ENCODE results near the gene TOX3. TPM values are rescaled to one million over a fixed set of nuclear protein-coding genes. Genes with fewer than 3 reads are reported as not detected.
A peak's percentile ranks its signal among the peaks of the same experiment; 100 is the strongest.

The TOX3 gene
- total and polyA plus RNA-seq, 4 donors, result 1.3 to 3.5 (median 2.4) TPM

- no peak for TF ChIP-seq ATF3 (IDR thresholded peaks at IDR 0.05)
- TF ChIP-seq GABPA (IDR thresholded peaks at IDR 0.05 in 1 of 2, conservative IDR thresholded peaks at IDR 0.05 in 1 of 2), result no peak
- TF ChIP-seq NR2F2 (IDR thresholded peaks at IDR 0.05), result no peak
- TF ChIP-seq FOXA1 (IDR thresholded peaks at IDR 0.05), result no peak
- no peak for TF ChIP-seq RXRA (IDR thresholded peaks at IDR 0.05)
- TF ChIP-seq HNF4A (conservative IDR thresholded peaks at IDR 0.05), result no peak
- TF ChIP-seq JUND (IDR thresholded peaks at IDR 0.05), result no peak
- TF ChIP-seq HNF4G (IDR thresholded peaks at IDR 0.05), result no peak
These were observed 33.5 kb upstream of the TOX3 start (continued) for GRCh38 chr16:52580488-52580887.

DNA sequence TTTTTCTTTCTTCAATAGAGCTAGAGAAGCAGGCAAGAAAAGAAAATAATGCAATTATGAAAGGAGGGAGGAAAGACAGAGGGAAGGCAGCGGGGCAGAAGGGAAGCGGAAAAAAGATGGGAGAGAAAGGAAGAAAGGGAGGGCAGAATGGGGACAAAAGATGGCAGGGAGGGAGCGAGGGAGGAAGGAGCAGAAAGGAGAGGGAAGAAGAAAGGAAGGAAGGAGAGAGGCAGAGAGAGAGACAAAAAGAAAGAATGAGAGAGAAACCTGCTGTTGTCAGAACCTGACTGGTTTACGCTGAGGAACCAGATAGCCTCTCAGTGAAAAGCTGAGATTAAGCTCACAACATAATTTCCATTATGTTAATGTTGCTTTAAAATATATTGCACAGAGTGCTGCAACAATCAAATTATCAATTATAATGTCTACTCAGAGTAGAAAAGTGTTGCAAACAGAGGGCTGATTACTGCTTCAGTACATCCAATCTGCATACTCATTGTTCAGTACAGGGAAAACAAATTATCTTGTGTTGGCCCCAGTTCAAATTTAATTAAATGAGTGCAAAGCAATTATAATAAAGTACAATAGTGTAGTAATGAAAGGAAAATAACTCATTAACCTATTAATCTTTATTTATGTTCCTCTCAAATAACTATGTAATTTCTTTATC is 32.0 kb upstream of the TOX3 start:
- H3K9ac ChIP-seq (ENCODE audit: low read depth in 1 of 2, low read length in 2 of 2), result no peak overlapping the region
- no peaks in the 10 kb centered on the region for H3K36me3 ChIP-seq (ENCODE audit: control insufficient read depth in 4 of 4, insufficient read depth in 3 of 4, low read depth in 1 of 4, low read length in 3 of 4)
- H3K4me3 ChIP-seq (ENCODE audit: low read depth in 1 of 3, low read length in 3 of 3), result no peak overlapping the region
- TF ChIP-seq TAF1 (conservative IDR thresholded peaks at IDR 0.05), result no peak
- TF ChIP-seq NR2F2 (IDR thresholded peaks at IDR 0.05), result no peak
- no peak for TF ChIP-seq RXRA (IDR thresholded peaks at IDR 0.05)
- TF ChIP-seq HNF4A (conservative IDR thresholded peaks at IDR 0.05), result no peak
- TF ChIP-seq HNF4G (IDR thresholded peaks at IDR 0.05), result no peak
- no peak for TF ChIP-seq SP1 (IDR thresholded peaks at IDR 0.05)
- TF ChIP-seq ZBTB33 (IDR thresholded peaks at IDR 0.05), result no peak
- TF ChIP-seq, protein P1, sequence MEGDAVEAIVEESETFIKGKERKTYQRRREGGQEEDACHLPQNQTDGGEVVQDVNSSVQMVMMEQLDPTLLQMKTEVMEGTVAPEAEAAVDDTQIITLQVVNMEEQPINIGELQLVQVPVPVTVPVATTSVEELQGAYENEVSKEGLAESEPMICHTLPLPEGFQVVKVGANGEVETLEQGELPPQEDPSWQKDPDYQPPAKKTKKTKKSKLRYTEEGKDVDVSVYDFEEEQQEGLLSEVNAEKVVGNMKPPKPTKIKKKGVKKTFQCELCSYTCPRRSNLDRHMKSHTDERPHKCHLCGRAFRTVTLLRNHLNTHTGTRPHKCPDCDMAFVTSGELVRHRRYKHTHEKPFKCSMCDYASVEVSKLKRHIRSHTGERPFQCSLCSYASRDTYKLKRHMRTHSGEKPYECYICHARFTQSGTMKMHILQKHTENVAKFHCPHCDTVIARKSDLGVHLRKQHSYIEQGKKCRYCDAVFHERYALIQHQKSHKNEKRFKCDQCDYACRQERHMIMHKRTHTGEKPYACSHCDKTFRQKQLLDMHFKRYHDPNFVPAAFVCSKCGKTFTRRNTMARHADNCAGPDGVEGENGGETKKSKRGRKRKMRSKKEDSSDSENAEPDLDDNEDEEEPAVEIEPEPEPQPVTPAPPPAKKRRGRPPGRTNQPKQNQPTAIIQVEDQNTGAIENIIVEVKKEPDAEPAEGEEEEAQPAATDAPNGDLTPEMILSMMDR (IDR thresholded peaks at IDR 0.05; ENCODE audit: low read depth, low read length, missing input control), result no peak
- no peak for TF ChIP-seq YY1 (IDR thresholded peaks at IDR 0.05)
- no peak for TF ChIP-seq ATF3 (IDR thresholded peaks at IDR 0.05)
- TF ChIP-seq FOXA2 (IDR thresholded peaks at IDR 0.05), result no peak
- TF ChIP-seq, protein P2, sequence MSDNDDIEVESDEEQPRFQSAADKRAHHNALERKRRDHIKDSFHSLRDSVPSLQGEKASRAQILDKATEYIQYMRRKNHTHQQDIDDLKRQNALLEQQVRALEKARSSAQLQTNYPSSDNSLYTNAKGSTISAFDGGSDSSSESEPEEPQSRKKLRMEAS (IDR thresholded peaks at IDR 0.05), result no peak
- TF ChIP-seq GABPA (IDR thresholded peaks at IDR 0.05 in 1 of 2, conservative IDR thresholded peaks at IDR 0.05 in 1 of 2), result no peak
- TF ChIP-seq, protein P3, sequence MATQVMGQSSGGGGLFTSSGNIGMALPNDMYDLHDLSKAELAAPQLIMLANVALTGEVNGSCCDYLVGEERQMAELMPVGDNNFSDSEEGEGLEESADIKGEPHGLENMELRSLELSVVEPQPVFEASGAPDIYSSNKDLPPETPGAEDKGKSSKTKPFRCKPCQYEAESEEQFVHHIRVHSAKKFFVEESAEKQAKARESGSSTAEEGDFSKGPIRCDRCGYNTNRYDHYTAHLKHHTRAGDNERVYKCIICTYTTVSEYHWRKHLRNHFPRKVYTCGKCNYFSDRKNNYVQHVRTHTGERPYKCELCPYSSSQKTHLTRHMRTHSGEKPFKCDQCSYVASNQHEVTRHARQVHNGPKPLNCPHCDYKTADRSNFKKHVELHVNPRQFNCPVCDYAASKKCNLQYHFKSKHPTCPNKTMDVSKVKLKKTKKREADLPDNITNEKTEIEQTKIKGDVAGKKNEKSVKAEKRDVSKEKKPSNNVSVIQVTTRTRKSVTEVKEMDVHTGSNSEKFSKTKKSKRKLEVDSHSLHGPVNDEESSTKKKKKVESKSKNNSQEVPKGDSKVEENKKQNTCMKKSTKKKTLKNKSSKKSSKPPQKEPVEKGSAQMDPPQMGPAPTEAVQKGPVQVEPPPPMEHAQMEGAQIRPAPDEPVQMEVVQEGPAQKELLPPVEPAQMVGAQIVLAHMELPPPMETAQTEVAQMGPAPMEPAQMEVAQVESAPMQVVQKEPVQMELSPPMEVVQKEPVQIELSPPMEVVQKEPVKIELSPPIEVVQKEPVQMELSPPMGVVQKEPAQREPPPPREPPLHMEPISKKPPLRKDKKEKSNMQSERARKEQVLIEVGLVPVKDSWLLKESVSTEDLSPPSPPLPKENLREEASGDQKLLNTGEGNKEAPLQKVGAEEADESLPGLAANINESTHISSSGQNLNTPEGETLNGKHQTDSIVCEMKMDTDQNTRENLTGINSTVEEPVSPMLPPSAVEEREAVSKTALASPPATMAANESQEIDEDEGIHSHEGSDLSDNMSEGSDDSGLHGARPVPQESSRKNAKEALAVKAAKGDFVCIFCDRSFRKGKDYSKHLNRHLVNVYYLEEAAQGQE (IDR thresholded peaks at IDR 0.05), result no peak
- H3K9me3 ChIP-seq (ENCODE audit: control insufficient read depth in 4 of 4, low read length in 3 of 4), result no peaks in the 10 kb centered on the region
- H3K27me3 ChIP-seq (ENCODE audit: control insufficient read depth in 4 of 4, insufficient read depth in 4 of 4, low read length in 3 of 4), result no peaks in the 10 kb centered on the region
- no peak for DNase-seq (ENCODE audit: low spot score)
- H3K4me1 ChIP-seq (ENCODE audit: control insufficient read depth in 4 of 4, insufficient read depth in 4 of 4, low read length in 3 of 4), result peaks cover 5 to 18% (median 8%) of the 10 kb centered on the region in 4 donors
- peak overlapping the region in 1 of 2 donors; percentile 36 for H3K27ac ChIP-seq (ENCODE audit: low read depth in 1 of 2, low read length in 2 of 2)
- WGBS, result 84% methylated on average over 4 of the region's 4 CpGs

Data from liver (tissue), 9 donors.